HepG2 (cell line): Measurements from ENCODE around the gene FOXJ2. TPM values are rescaled to one million over a fixed set of nuclear protein-coding genes. Genes with fewer than 3 reads are reported as not detected.

Experiments used
- ATAC-seq: fragments of 200-7000 bp; cut with Tn5 transposase; 3 replicates; pipeline ENCODE4 v1.9.1; 2020; ENCODE audit warnings: mild to moderate bottlenecking, moderate library complexity
- BruUV-seq: library from RNA; stranded (reverse); fragments of 400-500 nt; replicated peaks from 2 replicates; lab custom pipeline; 2021; lab: Mats Ljungman, UMichigan
- CTCF ChIA-PET: fragments of 300-600 bp; formaldehyde crosslinking; extraction: SDS; loops from one replicate; lab custom pipeline; 2021; ENCODE audit warnings: low total read pairs, inconsistent platforms, low intra/inter-chr PET ratio; lab: Yijun Ruan, JAX
- POLR2A ChIA-PET: fragments of 350-600 bp; sonication (Branson Sonifier 250); formaldehyde crosslinking; loops from one replicate; lab custom pipeline; 2020; ENCODE audit warnings: antibody characterized with exemption, inconsistent platforms; lab: Yijun Ruan, JAX
- DNase-seq: peaks from one replicate; pipeline ENCODE4 v3.0.0-alpha.2; 2015; ENCODE audit warnings: low spot score
- FAIRE-seq: peaks from 3 replicates; lab custom pipeline; 2011; peaks lifted over from hg19 to GRCh38; lab: Jason Lieb, UNC
- H2AFZ ChIP-seq: one replicate; pipeline ENCODE4 v1.6.1; 2011; ENCODE audit warnings: low read length, inconsistent platforms
- H3K27ac ChIP-seq: fragments of 300-600 bp; 3 replicates; pipeline ENCODE4 v1.8.0; 2011; ENCODE audit warnings: mixed run types, mild to moderate bottlenecking, mixed read lengths, low read length, inconsistent platforms; ENCODE audit not compliant: insufficient read depth; ENCODE audit errors: extremely low read length
- H3K27me3 ChIP-seq, 2 experiments: fragments of 200-600 bp in 1 of 2; 2 replicates in 1 of 2; 3 replicates in 1 of 2; pipeline versions ENCODE4 v1.6.0 to v1.8.0; 2011; ENCODE audit warnings: low read length in 2 of 2, mild to moderate bottlenecking in 2 of 2, moderate library complexity in 2 of 2, inconsistent platforms in 1 of 2; ENCODE audit not compliant: insufficient read depth in 2 of 2, control insufficient read depth in 1 of 2
- H3K36me3 ChIP-seq, 2 experiments: fragments of 200-600 bp in 1 of 2; replicated peaks in 1 of 2; 2 replicates in 1 of 2; 3 replicates in 1 of 2; pipeline versions ENCODE4 v1.5.1 to v1.8.0; 2011; ENCODE audit warnings: low read length in 2 of 2, inconsistent platforms in 1 of 2; ENCODE audit not compliant: insufficient read depth in 2 of 2, control insufficient read depth in 1 of 2
- H3K4me1 ChIP-seq: 2 replicates; pipeline ENCODE4 v1.5.1; 2012; ENCODE audit warnings: low read length, inconsistent platforms; ENCODE audit not compliant: insufficient read depth
- H3K4me2 ChIP-seq: 2 replicates; pipeline ENCODE4 v1.6.0; 2011; ENCODE audit warnings: low read depth, low read length, inconsistent platforms
- H3K4me3 ChIP-seq, 3 experiments: fragments of 200-600 bp in 1 of 3; sonication (generic), shearing (Covaris generic) in 1 of 3; replicated peaks in 1 of 3; 2 replicates each; pipeline ENCODE4 v1.5.1; 2011 to 2016; ENCODE audit warnings: low read length in 3 of 3, inconsistent platforms in 2 of 3, low read depth in 2 of 3, mild to moderate bottlenecking in 2 of 3, control low read depth in 1 of 3, mixed read lengths in 1 of 3; ENCODE audit not compliant: insufficient read depth in 1 of 3
- H3K79me2 ChIP-seq: one replicate; pipeline ENCODE4 v1.6.1; 2011; ENCODE audit warnings: low read length, inconsistent platforms; ENCODE audit not compliant: insufficient read depth
- H3K9ac ChIP-seq: 2 replicates; pipeline ENCODE4 v1.6.0; 2011; ENCODE audit warnings: mild to moderate bottlenecking, low read depth, low read length, inconsistent platforms; ENCODE audit not compliant: insufficient read depth
- H3K9me3 ChIP-seq: 2 replicates; pipeline ENCODE4 v1.5.1; 2012; ENCODE audit warnings: mild to moderate bottlenecking, low read length
- H4K20me1 ChIP-seq: 2 replicates; pipeline ENCODE4 v1.6.0; 2011; ENCODE audit warnings: inconsistent platforms, mild to moderate bottlenecking, low read length, moderate library complexity; ENCODE audit not compliant: insufficient read depth
- GATAD1 ChIP-seq: IDR thresholded peaks from 2 replicates; pipeline ENCODE4 v1.6.1; 2016; ENCODE audit warnings: missing genetic modification reagents, missing compliant biosample characterization
- HDAC1 ChIP-seq: sonication (generic); formaldehyde crosslinking; IDR thresholded peaks from 2 replicates; pipeline ENCODE4 v1.5.1; 2020; ENCODE audit warnings: mild to moderate bottlenecking, missing genetic modification reagents
- NFATC3 ChIP-seq: sonication (generic); formaldehyde crosslinking; IDR thresholded peaks from 2 replicates; pipeline ENCODE4 v1.5.1; 2020; ENCODE audit warnings: mild to moderate bottlenecking, missing genetic modification reagents
- NFYC ChIP-seq: IDR thresholded peaks from 2 replicates; pipeline ENCODE4 v1.6.1; 2016; ENCODE audit warnings: missing genetic modification reagents, missing compliant biosample characterization
- NR2F2 ChIP-seq: IDR thresholded peaks from 2 replicates; pipeline ENCODE4 v1.6.1; 2012; ENCODE audit warnings: low read depth, inconsistent platforms, borderline replicate concordance
- SIN3B ChIP-seq: fragments of 150-350 bp; IDR thresholded peaks from 2 replicates; pipeline ENCODE4 v1.6.1; 2014; ENCODE audit warnings: low read length
- SMAD1 ChIP-seq: sonication (generic); formaldehyde crosslinking; IDR thresholded peaks from 2 replicates; pipeline ENCODE4 v1.4.0; 2020; ENCODE audit warnings: missing genetic modification reagents, low read depth, mild to moderate bottlenecking, borderline replicate concordance
- SNRNP70 ChIP-seq: fragments of 200-400 bp; formaldehyde crosslinking; IDR thresholded peaks from 2 replicates; pipeline ENCODE4 v1.6.1; 2017; ENCODE audit warnings: mild to moderate bottlenecking, low read depth, low read length, moderate library complexity
- SOX13 ChIP-seq, 3 experiments: fragments of 450-650 bp in 1 of 3; sonication (generic) in 1 of 3; formaldehyde crosslinking in 1 of 3; IDR thresholded peaks in 2 of 3; conservative IDR thresholded peaks in 1 of 3; 2 replicates each; pipeline versions ENCODE4 v1.5.0 to v1.6.1; 2016 to 2020; ENCODE audit warnings: antibody characterized with exemption in 1 of 3, mild to moderate bottlenecking in 1 of 3, missing compliant biosample characterization in 1 of 3, missing genetic modification reagents in 1 of 3, moderate library complexity in 1 of 3
- TBL1XR1 ChIP-seq: fragments of 150-350 bp; IDR thresholded peaks from 2 replicates; pipeline ENCODE4 v1.6.1; 2014; ENCODE audit warnings: borderline replicate concordance, low read length; ENCODE audit not compliant: partially characterized antibody
- THYN1 ChIP-seq: sonication (generic); formaldehyde crosslinking; IDR thresholded peaks from 2 replicates; pipeline ENCODE4 v1.8.1; 2023; ENCODE audit warnings: low read depth, mild to moderate bottlenecking, moderate library complexity, missing genetic modification reagents, borderline replicate concordance
- ZMAT3 ChIP-seq: sonication (generic); formaldehyde crosslinking; conservative IDR thresholded peaks from 2 replicates; pipeline ENCODE4 v1.7.0; 2021; ENCODE audit warnings: missing genetic modification reagents
- ZNF772 ChIP-seq: sonication (generic); formaldehyde crosslinking; IDR thresholded peaks from 2 replicates; pipeline ENCODE4 v1.5.0; 2020; ENCODE audit warnings: mild to moderate bottlenecking, missing genetic modification reagents
- WGBS: methylation state at CpG from one replicate; pipeline ENCODE4 v1.1.6; 2017; ENCODE audit warnings: low lambda C conversion rate; 5-methylcytosine and 5-hydroxymethylcytosine counted together
- in situ Hi-C: cut with HindIII; loops from 2 replicates; pipeline ENCODE4 v1.10.0; 2017; ENCODE audit warnings: low pct_unique_long_range_greater_than_20kb; ENCODE audit not compliant: extremely low pct_ligation_motif_present
- intact Hi-C: fragments of 100-400 bp; cut with micrococcal nuclease; formaldehyde crosslinking; loops from one replicate; pipeline ENCODE4 v1.10.0; 2022; ENCODE audit not compliant: unreplicated experiment
- polyA plus RNA-seq, 8 experiments: library from polyadenylated mRNA; depleted of rRNA in 3 of 8; stranded (reverse) in 7 of 8; unstranded in 1 of 8; fragments of >200 nt; fragmentation: Illumina TruSeq in 4 of 8; extraction: Trizol in 4 of 8; gene quantifications; 2 replicates each; pipeline versions ENCODE4 v1.2.1 to v1.2.3, GENCODE V29; 2011 to 2016; ENCODE audit warnings: low read depth in 4 of 8, missing spikeins in 1 of 8, mixed read lengths in 1 of 8; ENCODE audit not compliant: insufficient read depth in 1 of 8
- total RNA-seq, 5 experiments: library from RNA; depleted of rRNA; stranded (reverse); fragments of >200 nt; fragmentation: Illumina TruSeq; extraction: Trizol; gene quantifications; 2 replicates each; pipeline ENCODE4 v1.2.3, GENCODE V29; 2016; ENCODE audit warnings: low read depth in 1 of 5
- TF ChIP-seq, protein P1 (sequence below): IDR thresholded peaks from 2 replicates; pipeline ENCODE4 v1.6.1; 2016; ENCODE audit warnings: low read depth, borderline replicate concordance
- TF ChIP-seq, protein P2 (sequence below): sonication (generic); formaldehyde crosslinking; IDR thresholded peaks from 2 replicates; pipeline ENCODE4 v1.9.0; 2021; ENCODE audit warnings: missing genetic modification reagents, mild to moderate bottlenecking, borderline replicate concordance
- TF ChIP-seq, protein P3 (sequence below): sonication (generic); formaldehyde crosslinking; IDR thresholded peaks from 2 replicates; pipeline ENCODE4 v1.8.0; 2022; ENCODE audit warnings: missing genetic modification reagents, mild to moderate bottlenecking, moderate library complexity, borderline replicate concordance

Gene FOXJ2
- total and polyA plus RNA-seq, 2 of the 13 experiments (the other 11 are each of a cell fraction or from before 2014, with no cell fraction given), result 2.2 to 2.9 TPM

DNA sequence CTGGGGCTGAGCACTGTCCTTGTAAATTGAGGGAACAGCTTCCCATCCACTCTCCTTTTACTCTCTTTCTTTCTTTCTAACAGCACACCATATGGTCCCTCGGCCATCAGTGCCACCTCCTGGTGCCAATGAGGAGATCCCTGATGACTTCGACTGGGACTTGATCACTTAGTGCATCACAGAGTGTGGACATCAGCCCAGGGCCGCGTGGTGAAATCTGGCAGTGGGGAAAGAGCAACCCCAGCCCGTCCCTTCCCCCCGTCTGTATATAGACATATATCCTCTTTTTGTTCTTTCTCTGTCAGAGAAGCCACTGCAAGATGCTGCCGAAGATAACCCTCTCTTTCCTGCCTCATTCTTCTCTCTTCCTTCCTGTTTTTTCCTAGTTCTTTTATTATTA lies 20.2 kb downstream of the FOXJ2 start:
- FAIRE-seq (no peak), DNase-seq (no peak)

DNA sequence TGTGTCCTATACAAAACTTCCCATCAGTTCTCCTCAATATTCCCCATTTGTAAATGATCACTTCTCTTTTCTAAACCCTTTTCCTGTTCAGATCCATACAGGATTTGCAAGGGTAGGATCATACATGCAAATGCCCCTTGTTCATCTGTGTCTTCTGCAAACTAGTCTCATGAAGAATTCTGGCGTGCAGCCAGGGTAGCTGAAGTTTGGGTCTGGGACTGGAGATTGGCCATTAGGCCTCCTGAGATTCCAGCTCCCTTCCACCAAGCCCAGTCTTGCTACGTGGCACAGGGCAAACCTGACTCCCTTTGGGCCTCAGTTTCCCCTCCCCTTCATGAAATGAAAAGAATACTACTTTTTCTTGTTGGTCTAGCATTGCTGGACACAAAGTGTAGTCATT lies 22.3 kb downstream of the FOXJ2 start:
- no peaks in the 10 kb centered on the region for H3K79me2 ChIP-seq
- FAIRE-seq (no peak), ATAC-seq (no peak), DNase-seq (no peak)
- H3K36me3 ChIP-seq, result peaks cover 11 to 26% of the 10 kb centered on the region in 2 experiments
- POLR2A ChIA-PET, result no interaction called here
- H3K4me2 ChIP-seq, result no peak overlapping the region
- H3K4me1 ChIP-seq, result no peaks in the 10 kb centered on the region
- WGBS, result 91% methylated on average over 2 of the region's 2 CpGs
- no peak overlapping the region for H3K4me3 ChIP-seq
- H3K9ac ChIP-seq, result no peak overlapping the region
- in situ Hi-C loops, result no loop called here
- CTCF ChIA-PET, result no interaction called here
- BruUV-seq, result no TSS peak
- H3K27me3 ChIP-seq, result no peaks in the 10 kb centered on the region
- H3K9me3 ChIP-seq, result no peaks in the 10 kb centered on the region
- no peaks in the 10 kb centered on the region for H4K20me1 ChIP-seq
- no peak overlapping the region for H3K27ac ChIP-seq
- intact Hi-C loops, result no loop called here
- H2AFZ ChIP-seq, result no peak overlapping the region
- TF ChIP-seq TBL1XR1 (no peak), NFYC (CRISPR knock-in tag) (no peak), THYN1 (CRISPR knock-in tag) (no peak), SMAD1 (no peak), NFATC3 (no peak), SNRNP70 (no peak), NR2F2 (no peak), SOX13 (IDR thresholded peaks at IDR 0.05) (no peak), SOX13 (CRISPR knock-in tag; conservative IDR thresholded peaks at IDR 0.05 in 1 of 2, IDR thresholded peaks at IDR 0.05 in 1 of 2) (no peak), HDAC1 (CRISPR knock-in tag) (no peak)
- TF ChIP-seq, protein P1, sequence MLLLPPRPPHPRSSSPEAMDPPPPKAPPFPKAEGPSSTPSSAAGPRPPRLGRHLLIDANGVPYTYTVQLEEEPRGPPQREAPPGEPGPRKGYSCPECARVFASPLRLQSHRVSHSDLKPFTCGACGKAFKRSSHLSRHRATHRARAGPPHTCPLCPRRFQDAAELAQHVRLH (CRISPR knock-in tag), result no peak
- TF ChIP-seq, protein P2, sequence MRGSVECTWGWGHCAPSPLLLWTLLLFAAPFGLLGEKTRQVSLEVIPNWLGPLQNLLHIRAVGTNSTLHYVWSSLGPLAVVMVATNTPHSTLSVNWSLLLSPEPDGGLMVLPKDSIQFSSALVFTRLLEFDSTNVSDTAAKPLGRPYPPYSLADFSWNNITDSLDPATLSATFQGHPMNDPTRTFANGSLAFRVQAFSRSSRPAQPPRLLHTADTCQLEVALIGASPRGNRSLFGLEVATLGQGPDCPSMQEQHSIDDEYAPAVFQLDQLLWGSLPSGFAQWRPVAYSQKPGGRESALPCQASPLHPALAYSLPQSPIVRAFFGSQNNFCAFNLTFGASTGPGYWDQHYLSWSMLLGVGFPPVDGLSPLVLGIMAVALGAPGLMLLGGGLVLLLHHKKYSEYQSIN (CRISPR knock-in tag), result no peak

More for the DNA sequence above, 20.2 kb downstream of the FOXJ2 start:
- Histone ChIP-seq H4K20me1 (no peaks in the 10 kb centered on the region), H3K9me3 (no peaks in the 10 kb centered on the region), H3K4me1 (no peaks in the 10 kb centered on the region), H3K79me2 (no peaks in the 10 kb centered on the region), H2AFZ (no peak overlapping the region), H3K36me3 (peaks cover 22 to 47% of the 10 kb centered on the region in 2 experiments), H3K4me2 (no peak overlapping the region), H3K4me3 (no peak overlapping the region), H3K27ac (no peak overlapping the region), H3K27me3 (no peaks in the 10 kb centered on the region)
- POLR2A ChIA-PET, result no interaction called here
- CTCF ChIA-PET, result no interaction called here
- no TSS peak for BruUV-seq
- in situ Hi-C loops, result no loop called here
- 98% methylated on average over 7 of the region's 7 CpGs for WGBS
- no peak for ATAC-seq
- intact Hi-C loops, result no loop called here
- TF ChIP-seq ZMAT3, result no peak
- no peak for TF ChIP-seq ZNF772 (CRISPR knock-in tag)
- no peak for TF ChIP-seq SIN3B
- TF ChIP-seq, protein P3, sequence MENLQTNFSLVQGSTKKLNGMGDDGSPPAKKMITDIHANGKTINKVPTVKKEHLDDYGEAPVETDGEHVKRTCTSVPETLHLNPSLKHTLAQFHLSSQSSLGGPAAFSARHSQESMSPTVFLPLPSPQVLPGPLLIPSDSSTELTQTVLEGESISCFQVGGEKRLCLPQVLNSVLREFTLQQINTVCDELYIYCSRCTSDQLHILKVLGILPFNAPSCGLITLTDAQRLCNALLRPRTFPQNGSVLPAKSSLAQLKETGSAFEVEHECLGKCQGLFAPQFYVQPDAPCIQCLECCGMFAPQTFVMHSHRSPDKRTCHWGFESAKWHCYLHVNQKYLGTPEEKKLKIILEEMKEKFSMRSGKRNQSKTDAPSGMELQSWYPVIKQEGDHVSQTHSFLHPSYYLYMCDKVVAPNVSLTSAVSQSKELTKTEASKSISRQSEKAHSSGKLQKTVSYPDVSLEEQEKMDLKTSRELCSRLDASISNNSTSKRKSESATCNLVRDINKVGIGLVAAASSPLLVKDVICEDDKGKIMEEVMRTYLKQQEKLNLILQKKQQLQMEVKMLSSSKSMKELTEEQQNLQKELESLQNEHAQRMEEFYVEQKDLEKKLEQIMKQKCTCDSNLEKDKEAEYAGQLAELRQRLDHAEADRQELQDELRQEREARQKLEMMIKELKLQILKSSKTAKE, result no peak
- TF ChIP-seq GATAD1 (CRISPR knock-in tag), result no peak
- TF ChIP-seq, all 625 proteins: peak for 0
- no peak overlapping the region for H3K9ac ChIP-seq
